ENCODE results near the gene TSPAN8. TPM values are rescaled to one million over a fixed set of nuclear protein-coding genes. Genes with fewer than 3 reads are reported as not detected.
A peak's percentile ranks its signal among the peaks of the same experiment; 100 is the strongest.
"Not testable (repeated sequence)": the region's sequence is repeated elsewhere in the genome, so short reads cannot be mapped to it uniquely, and the experiment has no call there.

Gene TSPAN8
- total RNA-seq, 1 experiment from 2014 or later: 0.47 TPM

DNA sequence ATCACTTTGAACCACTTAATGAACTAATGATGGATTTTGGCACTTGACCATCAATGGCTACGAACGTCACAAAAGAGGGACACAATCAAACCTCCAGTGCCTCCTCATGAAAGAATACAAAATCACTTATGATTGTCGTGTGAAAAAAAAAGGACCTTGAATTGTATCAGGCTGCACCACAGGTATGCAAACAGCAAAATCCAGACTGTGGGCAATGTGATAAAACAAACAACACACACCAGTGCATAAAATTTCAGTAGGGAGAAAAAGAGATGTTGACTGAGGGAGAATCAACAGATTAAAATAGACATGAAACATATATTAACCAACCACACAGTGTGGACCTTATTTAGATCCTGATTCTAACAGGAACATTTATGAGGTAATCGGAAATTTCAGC is 2.6 kb downstream of the TSPAN8 start:
- no peaks in the 10 kb centered on the region for H3K36me3 ChIP-seq
- no peaks in the 10 kb centered on the region for H3K9me3 ChIP-seq (replicated peaks)
- no peak overlapping the region for H3K4me3 ChIP-seq
- peaks cover 3% of the 10 kb centered on the region; the same call in 1 of the 2 replicates for H3K4me1 ChIP-seq
- H3K27me3 ChIP-seq: no peaks in the 10 kb centered on the region
- no peak for DNase-seq
- H3K27ac ChIP-seq: no peak overlapping the region

DNA sequence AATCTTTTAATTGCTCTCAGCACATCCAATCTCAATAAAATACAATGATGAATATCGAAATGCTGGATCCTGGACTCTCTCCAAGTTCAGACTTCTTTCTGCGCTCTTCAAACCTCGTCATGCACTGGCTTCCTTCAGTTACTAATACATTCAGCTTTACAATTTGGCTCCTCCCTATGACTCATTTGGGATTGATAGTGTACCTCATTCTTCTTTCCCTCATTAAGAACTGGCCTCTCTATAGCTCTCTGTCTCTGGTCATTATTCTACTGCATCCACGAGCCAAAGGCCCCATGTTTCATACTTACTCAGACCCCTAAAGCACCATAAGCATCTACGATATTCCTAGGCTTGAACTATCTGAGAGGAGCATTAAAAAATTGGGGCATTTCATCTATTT is 4.9 kb downstream of the TSPAN8 start:
- no peak for DNase-seq
- Histone ChIP-seq H3K4me1 (no peaks in the 10 kb centered on the region), H3K4me3 (no peak overlapping the region)

GRCh38 chr12:71150041-71150440 is 7.8 kb downstream of the TSPAN8 start:
- not testable (repeated sequence) for H3K4me3 ChIP-seq; H3K36me3 ChIP-seq; H3K27me3 ChIP-seq; H3K9me3 ChIP-seq (replicated peaks); H3K27ac ChIP-seq; DNase-seq; H3K4me1 ChIP-seq

More for the DNA sequence above, 4.9 kb downstream of the TSPAN8 start:
- Histone ChIP-seq H3K27ac (no peak overlapping the region), H3K9me3 (replicated peaks) (no peaks in the 10 kb centered on the region), H3K27me3 (no peaks in the 10 kb centered on the region), H3K36me3 (no peaks in the 10 kb centered on the region)

GRCh38 chr12:71144682-71145081 is 13.1 kb downstream of the TSPAN8 start:
- no peaks in the 10 kb centered on the region for H3K9me3 ChIP-seq (replicated peaks)
- H3K4me1 ChIP-seq: no peaks in the 10 kb centered on the region
- H3K36me3 ChIP-seq: no peaks in the 10 kb centered on the region
- H3K27ac ChIP-seq: no peak overlapping the region
- H3K27me3 ChIP-seq: no peaks in the 10 kb centered on the region
- DNase-seq: no peak
- no peak overlapping the region for H3K4me3 ChIP-seq

GRCh38 chr12:71142956-71143355 is 14.8 kb downstream of the TSPAN8 start:
- Histone ChIP-seq H3K27me3 (no peaks in the 10 kb centered on the region), H3K4me3 (no peak overlapping the region), H3K4me1 (no peaks in the 10 kb centered on the region), H3K36me3 (no peaks in the 10 kb centered on the region), H3K9me3 (replicated peaks) (no peaks in the 10 kb centered on the region), H3K27ac (no peak overlapping the region)
- no peak for DNase-seq

GRCh38 chr12:71142016-71142415 is 15.8 kb downstream of the TSPAN8 start:
- no peaks in the 10 kb centered on the region for H3K27me3 ChIP-seq
- H3K4me3 ChIP-seq: no peak overlapping the region
- DNase-seq: no peak
- H3K9me3 ChIP-seq (replicated peaks): no peaks in the 10 kb centered on the region
- no peaks in the 10 kb centered on the region for H3K36me3 ChIP-seq
- H3K4me1 ChIP-seq: no peaks in the 10 kb centered on the region
- H3K27ac ChIP-seq: no peak overlapping the region

GRCh38 chr12:71141378-71141926 is 16.3 kb downstream of the TSPAN8 start:
- Histone ChIP-seq H3K4me1 (no peaks in the 10 kb centered on the region), H3K27ac (no peak overlapping the region), H3K27me3 (no peaks in the 10 kb centered on the region), H3K9me3 (replicated peaks) (no peaks in the 10 kb centered on the region), H3K36me3 (no peaks in the 10 kb centered on the region), H3K4me3 (no peak overlapping the region)
- no peak for DNase-seq

GRCh38 chr12:71139153-71139735 is 18.6 kb downstream of the TSPAN8 start:
- no peak for DNase-seq
- Histone ChIP-seq H3K9me3 (replicated peaks) (no peaks in the 10 kb centered on the region), H3K36me3 (no peaks in the 10 kb centered on the region), H3K4me3 (no peak overlapping the region), H3K4me1 (no peaks in the 10 kb centered on the region), H3K27ac (no peak overlapping the region), H3K27me3 (no peaks in the 10 kb centered on the region)

DNA sequence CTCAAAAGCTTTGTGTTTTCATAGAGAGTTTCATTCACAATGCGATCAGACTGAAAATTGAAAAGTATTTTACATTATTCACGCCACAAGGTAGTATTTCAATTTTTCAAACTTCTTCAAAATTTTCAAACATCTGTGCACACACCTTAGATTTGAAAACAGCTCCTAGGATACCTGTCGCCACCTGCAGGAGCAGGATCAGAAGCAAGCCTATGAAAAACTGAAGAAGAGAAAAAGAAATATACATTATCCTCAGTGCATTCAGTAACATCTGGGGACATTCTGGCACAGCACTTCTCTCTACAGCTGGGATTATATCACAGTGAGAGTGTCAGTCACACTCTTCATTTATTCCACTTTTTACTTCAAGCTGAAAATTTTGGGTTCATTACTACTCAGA is 19.8 kb downstream of the TSPAN8 start:
- no peaks in the 10 kb centered on the region for H3K36me3 ChIP-seq
- no peak for DNase-seq
- no peaks in the 10 kb centered on the region for H3K4me1 ChIP-seq
- no peak overlapping the region for H3K4me3 ChIP-seq
- H3K27ac ChIP-seq: no peak overlapping the region
- no peaks in the 10 kb centered on the region for H3K27me3 ChIP-seq
- H3K9me3 ChIP-seq (replicated peaks): no peaks in the 10 kb centered on the region

DNA sequence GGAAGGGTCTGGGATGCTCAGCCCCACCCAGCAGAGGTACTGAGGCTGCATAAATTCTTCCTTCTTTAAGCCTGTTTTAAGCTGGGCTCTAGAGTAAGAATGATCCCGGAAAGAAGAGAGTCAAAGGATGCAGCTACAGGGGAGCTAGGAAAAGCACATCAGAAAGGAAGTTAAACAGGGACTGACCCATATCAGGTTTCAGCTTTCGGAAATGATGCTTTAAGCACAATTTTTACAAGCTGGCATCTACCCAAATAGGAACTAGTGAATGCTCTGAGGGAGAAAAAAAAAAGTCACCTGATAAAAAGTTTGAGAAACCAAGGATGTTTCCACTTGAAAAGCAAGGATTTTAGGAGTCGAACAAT is 22.0 kb downstream of the TSPAN8 start:
- Histone ChIP-seq H3K9me3 (replicated peaks) (no peaks in the 10 kb centered on the region), H3K4me1 (no peaks in the 10 kb centered on the region), H3K4me3 (no peak overlapping the region), H3K27ac (no peak overlapping the region), H3K36me3 (no peaks in the 10 kb centered on the region), H3K27me3 (no peaks in the 10 kb centered on the region)
- DNase-seq: peak in 1 of 2 experiments; percentile 33

- no peaks in the 10 kb centered on the region for H3K4me1 ChIP-seq
- H3K36me3 ChIP-seq: no peaks in the 10 kb centered on the region
- H3K4me3 ChIP-seq: no peak overlapping the region
- H3K9me3 ChIP-seq (replicated peaks): no peaks in the 10 kb centered on the region
- H3K27me3 ChIP-seq: no peaks in the 10 kb centered on the region
- no peak overlapping the region for H3K27ac ChIP-seq
- DNase-seq: no peak
Observed at GRCh38 chr12:71135077-71135811, 22.6 kb downstream of the TSPAN8 start.

DNA sequence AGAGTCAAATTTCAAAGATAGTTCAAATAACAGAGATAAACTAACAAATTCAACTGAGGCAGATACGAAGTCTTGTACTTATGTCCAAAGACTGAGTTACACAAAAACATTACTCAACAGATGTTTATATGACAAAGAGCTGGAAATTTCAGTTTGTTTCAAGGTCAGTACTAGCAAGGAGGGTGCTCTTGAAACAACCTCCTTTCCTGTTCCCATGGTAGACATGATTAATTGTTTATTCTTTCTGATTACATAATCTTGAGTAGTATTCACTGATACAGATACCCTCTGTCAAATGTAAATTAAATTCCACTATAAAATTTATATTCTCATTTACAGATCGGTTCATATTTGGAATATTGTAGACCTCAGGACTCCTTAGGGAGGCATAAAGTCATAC is 23.4 kb downstream of the TSPAN8 start:
- H3K27ac ChIP-seq: no peak overlapping the region
- H3K4me3 ChIP-seq: no peak overlapping the region
- no peaks in the 10 kb centered on the region for H3K9me3 ChIP-seq (replicated peaks)
- no peaks in the 10 kb centered on the region for H3K36me3 ChIP-seq
- no peaks in the 10 kb centered on the region for H3K4me1 ChIP-seq
- no peak for DNase-seq
- H3K27me3 ChIP-seq: no peaks in the 10 kb centered on the region

DNA sequence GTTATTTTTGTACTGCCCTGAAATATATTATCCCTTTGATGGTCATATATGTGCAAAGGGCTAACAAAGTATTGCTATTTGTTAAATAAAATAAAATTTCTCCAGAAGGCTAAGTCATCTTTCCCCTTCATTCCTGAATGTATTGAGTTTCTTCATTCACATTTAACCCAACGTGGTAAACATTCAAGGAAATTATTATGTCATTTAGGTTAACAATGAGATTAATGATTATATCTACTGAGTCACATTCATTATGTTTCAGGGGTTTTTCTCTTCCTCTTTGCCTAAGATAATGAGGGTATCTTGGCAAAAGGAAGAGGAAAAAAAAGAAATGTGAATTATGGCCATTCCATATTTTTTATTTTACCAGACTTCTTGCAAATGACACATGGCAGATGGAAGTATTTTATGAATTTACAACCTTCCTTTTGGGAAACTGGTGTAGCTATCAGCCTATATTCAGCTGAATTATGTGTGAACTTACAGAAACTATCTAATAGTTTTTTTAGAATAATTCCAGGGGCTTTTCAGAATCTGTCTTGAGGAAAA is 27.2 kb downstream of the TSPAN8 start:
- no peaks in the 10 kb centered on the region for H3K27me3 ChIP-seq
- no peak for DNase-seq
- H3K4me1 ChIP-seq: no peaks in the 10 kb centered on the region; the same call in 1 of the 2 replicates
- no peak overlapping the region for H3K4me3 ChIP-seq
- no peaks in the 10 kb centered on the region for H3K36me3 ChIP-seq
- H3K9me3 ChIP-seq (replicated peaks): no peaks in the 10 kb centered on the region
- no peak overlapping the region for H3K27ac ChIP-seq

DNA sequence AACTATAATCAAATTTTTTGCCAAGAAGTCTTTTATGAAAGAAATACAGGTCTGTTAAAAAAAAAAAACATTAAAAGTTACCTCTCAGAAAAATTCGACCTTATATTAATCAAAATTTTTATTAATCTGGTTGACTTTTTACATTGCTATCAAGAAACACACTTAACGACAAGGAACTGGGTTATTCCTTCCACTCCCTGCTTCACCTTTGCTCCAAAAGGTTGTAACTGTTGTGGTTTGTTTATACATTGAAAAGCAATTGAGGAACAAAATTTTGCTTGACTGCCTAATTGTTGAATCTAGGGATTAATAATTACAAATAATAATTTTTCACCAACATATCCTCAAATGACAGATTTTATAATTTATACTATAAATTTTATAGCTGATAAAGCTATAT is 28.4 kb downstream of the TSPAN8 start:
- no peaks in the 10 kb centered on the region; the same call in 1 of the 2 replicates for H3K4me1 ChIP-seq
- no peak overlapping the region for H3K27ac ChIP-seq
- no peak overlapping the region for H3K4me3 ChIP-seq
- H3K9me3 ChIP-seq (replicated peaks): no peaks in the 10 kb centered on the region
- no peak for DNase-seq
- no peaks in the 10 kb centered on the region for H3K27me3 ChIP-seq
- no peaks in the 10 kb centered on the region for H3K36me3 ChIP-seq

DNA sequence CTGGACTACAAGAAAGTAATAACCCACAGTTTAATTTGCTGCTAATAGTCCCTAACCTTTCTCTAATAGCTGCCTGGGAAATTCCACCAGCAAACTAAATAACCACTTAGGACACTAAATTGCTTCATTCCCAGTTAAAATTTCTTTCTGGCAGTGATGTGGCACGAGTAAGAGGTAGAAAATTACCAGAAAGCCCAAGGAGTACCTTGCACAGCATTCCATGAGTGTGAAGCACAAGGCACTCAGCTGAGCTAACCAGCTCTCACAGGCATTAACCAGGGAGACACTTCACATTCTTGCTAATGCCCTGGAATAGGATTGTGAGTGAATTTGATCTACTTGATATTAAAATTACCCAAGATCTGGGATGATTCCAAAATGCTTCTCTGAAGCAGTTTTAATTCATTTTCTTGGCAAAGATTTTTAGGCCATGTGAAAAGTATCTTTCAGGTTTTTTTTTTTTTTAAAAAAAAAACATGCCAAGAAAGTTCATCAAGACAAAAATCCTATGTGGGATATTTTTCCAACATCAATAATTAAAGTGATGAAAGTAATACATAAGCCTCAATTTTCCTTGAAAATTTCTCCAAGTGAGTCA is 29.5 kb downstream of the TSPAN8 start:
- H3K27me3 ChIP-seq: no peaks in the 10 kb centered on the region
- H3K4me3 ChIP-seq: no peak overlapping the region
- H3K4me1 ChIP-seq: no peaks in the 10 kb centered on the region; the same call in 1 of the 2 replicates
- no peaks in the 10 kb centered on the region for H3K36me3 ChIP-seq
- no peak for DNase-seq
- H3K27ac ChIP-seq: no peak overlapping the region
- no peaks in the 10 kb centered on the region for H3K9me3 ChIP-seq (replicated peaks)

Data from SJCRH30 (cell line).